Skeletal muscle tissue (tissue), 4 donors: ENCODE data around the gene THSD7A. TPM values are rescaled to one million over a fixed set of nuclear protein-coding genes. Genes with fewer than 3 reads are reported as not detected.

Experiments
- H3K27ac ChIP-seq: one replicate; pipeline ENCODE4 v1.7.0; 2013; ENCODE audit warnings: mild to moderate bottlenecking, low read depth, low read length, inconsistent platforms
- H3K27me3 ChIP-seq, 3 donors: one replicate each; pipeline ENCODE4 v1.7.0; 2013; ENCODE audit warnings: low read length in 3 of 3; ENCODE audit not compliant: control insufficient read depth in 3 of 3, insufficient read depth in 3 of 3
- H3K36me3 ChIP-seq, 3 donors: one replicate each; pipeline ENCODE4 v1.7.0; 2013; ENCODE audit warnings: low read length in 3 of 3; ENCODE audit not compliant: control insufficient read depth in 3 of 3, insufficient read depth in 3 of 3
- H3K4me1 ChIP-seq, 3 donors: one replicate each; pipeline ENCODE4 v1.7.0; 2013; ENCODE audit warnings: low read length in 3 of 3, mild to moderate bottlenecking in 3 of 3; ENCODE audit not compliant: control insufficient read depth in 3 of 3, insufficient read depth in 3 of 3
- H3K4me3 ChIP-seq, 3 donors: one replicate each; pipeline ENCODE4 v1.7.0; 2013; ENCODE audit warnings: low read length in 3 of 3
- H3K9ac ChIP-seq, 3 donors: one replicate each; pipeline ENCODE4 v1.7.0; 2013; ENCODE audit warnings: low read length in 3 of 3, mild to moderate bottlenecking in 3 of 3, moderate library complexity in 2 of 3, low read depth in 1 of 3
- H3K9me3 ChIP-seq, 3 donors: one replicate each; pipeline ENCODE4 v1.7.0; 2013; ENCODE audit warnings: low read length in 3 of 3; ENCODE audit not compliant: control insufficient read depth in 3 of 3
- total RNA-seq: library from RNA; depleted of rRNA; stranded (reverse); fragments of >200 nt; gene quantifications from one replicate; pipeline ENCODE4 v1.2.3, GENCODE V29; 2014
- donor health status: Osteomylitis.

Gene THSD7A
- total RNA-seq, 1 donor from 2014 or later, result 4.7 TPM

GRCh38 chr7:11846361-11846955, 14.5 kb upstream of the THSD7A start:
- peaks cover 0 to under 1% (median 0%) of the 10 kb centered on the region in 3 donors for H3K9me3 ChIP-seq
- no peak overlapping the region for H3K27ac ChIP-seq
- no peaks in the 10 kb centered on the region for H3K27me3 ChIP-seq
- no peaks in the 10 kb centered on the region for H3K4me1 ChIP-seq
- H3K36me3 ChIP-seq, result no peaks in the 10 kb centered on the region
- H3K9ac ChIP-seq, result no peak overlapping the region
- no peak overlapping the region for H3K4me3 ChIP-seq

- H3K36me3 ChIP-seq, result no peaks in the 10 kb centered on the region
- no peak overlapping the region for H3K9ac ChIP-seq
- no peak overlapping the region for H3K27ac ChIP-seq
- no peaks in the 10 kb centered on the region for H3K4me1 ChIP-seq
- H3K9me3 ChIP-seq, result peaks cover 0 to 3% (median 0%) of the 10 kb centered on the region in 3 donors
- no peak overlapping the region for H3K4me3 ChIP-seq
- no peaks in the 10 kb centered on the region for H3K27me3 ChIP-seq
Measured at GRCh38 chr7:11843113-11843765, 11.2 kb upstream of the THSD7A start.

GRCh38 chr7:11841657-11842056, 9.7 kb upstream of the THSD7A start:
- H3K4me1 ChIP-seq, result no peaks in the 10 kb centered on the region
- no peak overlapping the region for H3K9ac ChIP-seq
- H3K9me3 ChIP-seq, result peaks cover 0 to 3% (median 0%) of the 10 kb centered on the region in 3 donors
- no peak overlapping the region for H3K4me3 ChIP-seq
- no peaks in the 10 kb centered on the region for H3K27me3 ChIP-seq
- H3K27ac ChIP-seq, result no peak overlapping the region
- no peaks in the 10 kb centered on the region for H3K36me3 ChIP-seq

- H3K27me3 ChIP-seq, result no peaks in the 10 kb centered on the region
Measured at GRCh38 chr7:11835260-11835659, 3.3 kb upstream of the THSD7A start.

GRCh38 chr7:11833431-11833830, 1.4 kb upstream of the THSD7A start:
- Histone ChIP-seq H3K4me1 (peaks cover 0 to 12% (median 11%) of the 10 kb centered on the region in 3 donors), H3K27me3 (no peaks in the 10 kb centered on the region), H3K36me3 (no peaks in the 10 kb centered on the region), H3K9me3 (peaks cover 0 to 2% (median 0%) of the 10 kb centered on the region in 3 donors), H3K4me3 (no peak overlapping the region), H3K27ac (no peak overlapping the region), H3K9ac (no peak overlapping the region)

More at GRCh38 chr7:11835260-11835659, 3.3 kb upstream of the THSD7A start:
- peaks cover 0 to 12% (median 11%) of the 10 kb centered on the region in 3 donors for H3K4me1 ChIP-seq
- no peaks in the 10 kb centered on the region for H3K36me3 ChIP-seq
- H3K9me3 ChIP-seq, result peaks cover 0 to 2% (median 0%) of the 10 kb centered on the region in 3 donors
- H3K9ac ChIP-seq, result no peak overlapping the region
- H3K27ac ChIP-seq, result no peak overlapping the region
- H3K4me3 ChIP-seq, result no peak overlapping the region

GRCh38 chr7:11831156-11831735, 752 bp downstream of the THSD7A start:
- Histone ChIP-seq H3K36me3 (no peaks in the 10 kb centered on the region), H3K4me3 (peak overlapping the region; percentile 60 to 82 (median 67)), H3K9ac (peak overlapping the region; percentile 39 to 71 (median 63)), H3K4me1 (peaks cover 0 to 12% (median 11%) of the 10 kb centered on the region in 3 donors), H3K27me3 (no peaks in the 10 kb centered on the region), H3K27ac (peak overlapping the region; percentile 7), H3K9me3 (peaks cover 0 to 2% (median 0%) of the 10 kb centered on the region in 3 donors)

- Histone ChIP-seq H3K27ac (peak overlapping the region; percentile 7), H3K9ac (peak overlapping the region in 2 of 3 donors; percentile 63 to 71)
Measured at GRCh38 chr7:11830582-11831155, 1.3 kb downstream of the THSD7A start.

GRCh38 chr7:11829954-11830353, 2.0 kb downstream of the THSD7A start:
- Histone ChIP-seq H3K4me3 (no peak overlapping the region), H3K9ac (no peak overlapping the region), H3K9me3 (no peaks in the 10 kb centered on the region), H3K27me3 (no peaks in the 10 kb centered on the region), H3K36me3 (no peaks in the 10 kb centered on the region), H3K4me1 (peaks cover 0 to 12% (median 11%) of the 10 kb centered on the region in 3 donors), H3K27ac (no peak overlapping the region)

More at GRCh38 chr7:11830582-11831155, 1.3 kb downstream of the THSD7A start:
- Histone ChIP-seq H3K36me3 (no peaks in the 10 kb centered on the region), H3K9me3 (no peaks in the 10 kb centered on the region), H3K4me1 (peaks cover 0 to 12% (median 11%) of the 10 kb centered on the region in 3 donors), H3K27me3 (no peaks in the 10 kb centered on the region), H3K4me3 (peak overlapping the region; percentile 60 to 82 (median 67))

GRCh38 chr7:11819947-11820346, 12.1 kb downstream of the THSD7A start:
- Histone ChIP-seq H3K27me3 (no peaks in the 10 kb centered on the region), H3K36me3 (no peaks in the 10 kb centered on the region), H3K4me1 (no peaks in the 10 kb centered on the region), H3K9me3 (no peaks in the 10 kb centered on the region), H3K27ac (no peak overlapping the region), H3K4me3 (no peak overlapping the region), H3K9ac (no peak overlapping the region)

GRCh38 chr7:11819271-11819670, 12.7 kb downstream of the THSD7A start:
- no peaks in the 10 kb centered on the region for H3K9me3 ChIP-seq
- no peaks in the 10 kb centered on the region for H3K27me3 ChIP-seq
- H3K9ac ChIP-seq, result no peak overlapping the region
- no peaks in the 10 kb centered on the region for H3K4me1 ChIP-seq
- H3K36me3 ChIP-seq, result no peaks in the 10 kb centered on the region
- no peak overlapping the region for H3K4me3 ChIP-seq
- H3K27ac ChIP-seq, result no peak overlapping the region
